ENCODE measurements around the gene PRKAB2. TPM values are rescaled to one million over a fixed set of nuclear protein-coding genes. Genes with fewer than 3 reads are reported as not detected.

Gene PRKAB2
- total RNA-seq, 1 experiment from 2014 or later, result 14.4 TPM

DNA sequence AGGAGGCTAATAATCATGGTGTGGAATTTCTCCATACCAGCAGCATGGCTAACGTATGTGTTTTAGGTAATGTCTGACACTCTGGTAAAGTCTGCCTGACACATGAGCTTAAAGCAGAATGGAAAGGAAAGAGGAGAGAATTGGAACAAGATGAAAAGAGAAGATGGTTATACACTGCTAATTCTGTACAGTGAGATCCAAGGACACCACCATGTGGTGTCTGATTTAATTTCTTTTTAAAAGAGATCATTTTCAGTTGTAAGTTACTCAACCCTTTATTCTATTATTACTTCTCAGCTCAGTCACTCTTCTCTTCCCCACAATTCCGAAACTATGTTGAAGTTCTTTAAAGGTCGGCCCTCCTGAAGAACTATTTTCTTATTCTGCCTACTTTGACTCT, 15.6 kb downstream of the PRKAB2 start:
- Histone ChIP-seq H3K4me3 (ENCODE audit: low read depth, low read length, poor library complexity, severe bottlenecking) (no peak overlapping the region), H3K9me3 (ENCODE audit: low read depth, low read length, poor library complexity, severe bottlenecking) (no peaks in the 10 kb centered on the region), H3K27ac (ENCODE audit: low read depth, low read length, poor library complexity, severe bottlenecking) (no peak overlapping the region), H3K4me1 (ENCODE audit: insufficient read depth, low read length, poor library complexity, severe bottlenecking) (no peaks in the 10 kb centered on the region), H3K27me3 (replicated peaks; ENCODE audit: insufficient read depth, low read depth, low read length, poor library complexity) (no peaks in the 10 kb centered on the region), H3K36me3 (ENCODE audit: insufficient read depth, low read length, poor library complexity, severe bottlenecking) (peaks cover 13% of the 10 kb centered on the region)
- POLR2A ChIA-PET (ENCODE audit: low non-redundant PET), result no interaction called here
- CTCF ChIA-PET, result no interaction called here
- BruUV-seq (replicated peaks), result no TSS peak
- DNase-seq (ENCODE audit: low spot score), result no peak
- intact Hi-C loops (cut with micrococcal nuclease; ENCODE audit: unreplicated experiment), result no loop called here
- TF ChIP-seq CTCF (conservative IDR thresholded peaks at IDR 0.05; ENCODE audit: low read depth, low read length) (0 out of 2 replicates have a peak, but pooled peaks have one; percentile 9), EZH2 (IDR thresholded peaks at IDR 0.05; ENCODE audit: borderline replicate concordance, low read depth, low read length, poor library complexity, severe bottlenecking) (no peak)

GRCh38 chr1:147152772-147153171, 19.5 kb downstream of the PRKAB2 start:
- no peak for DNase-seq (ENCODE audit: low spot score)
- no peak overlapping the region for H3K27ac ChIP-seq (ENCODE audit: low read depth, low read length, poor library complexity, severe bottlenecking)
- BruUV-seq (replicated peaks), result no TSS peak
- ChIA-PET CTCF (no interaction called here), POLR2A (ENCODE audit: low non-redundant PET) (no interaction called here)
- H3K4me3 ChIP-seq (ENCODE audit: low read depth, low read length, poor library complexity, severe bottlenecking), result no peak overlapping the region
- no peaks in the 10 kb centered on the region for H3K4me1 ChIP-seq (ENCODE audit: insufficient read depth, low read length, poor library complexity, severe bottlenecking)
- TF ChIP-seq CTCF (conservative IDR thresholded peaks at IDR 0.05; ENCODE audit: low read depth, low read length) (no peak), EZH2 (IDR thresholded peaks at IDR 0.05; ENCODE audit: borderline replicate concordance, low read depth, low read length, poor library complexity, severe bottlenecking) (no peak)
- peaks cover 5% of the 10 kb centered on the region for H3K36me3 ChIP-seq (ENCODE audit: insufficient read depth, low read length, poor library complexity, severe bottlenecking)
- intact Hi-C loops (cut with micrococcal nuclease; ENCODE audit: unreplicated experiment), result no loop called here
- H3K9me3 ChIP-seq (ENCODE audit: low read depth, low read length, poor library complexity, severe bottlenecking), result no peaks in the 10 kb centered on the region
- H3K27me3 ChIP-seq (replicated peaks; ENCODE audit: insufficient read depth, low read depth, low read length, poor library complexity), result no peaks in the 10 kb centered on the region

- DNase-seq (ENCODE audit: low spot score), result no peak
- Histone ChIP-seq H3K27ac (ENCODE audit: low read depth, low read length, poor library complexity, severe bottlenecking) (no peak overlapping the region), H3K9me3 (ENCODE audit: low read depth, low read length, poor library complexity, severe bottlenecking) (no peaks in the 10 kb centered on the region), H3K4me3 (ENCODE audit: low read depth, low read length, poor library complexity, severe bottlenecking) (no peak overlapping the region), H3K4me1 (ENCODE audit: insufficient read depth, low read length, poor library complexity, severe bottlenecking) (no peaks in the 10 kb centered on the region), H3K27me3 (replicated peaks; ENCODE audit: insufficient read depth, low read depth, low read length, poor library complexity) (no peaks in the 10 kb centered on the region), H3K36me3 (ENCODE audit: insufficient read depth, low read length, poor library complexity, severe bottlenecking) (no peaks in the 10 kb centered on the region)
- no TSS peak for BruUV-seq (replicated peaks)
- TF ChIP-seq CTCF (conservative IDR thresholded peaks at IDR 0.05; ENCODE audit: low read depth, low read length), result no peak
- TF ChIP-seq EZH2 (IDR thresholded peaks at IDR 0.05; ENCODE audit: borderline replicate concordance, low read depth, low read length, poor library complexity, severe bottlenecking), result no peak
- intact Hi-C loops (cut with micrococcal nuclease; ENCODE audit: unreplicated experiment), result no loop called here
- ChIA-PET CTCF (no interaction called here), POLR2A (ENCODE audit: low non-redundant PET) (no interaction called here)
Measured at GRCh38 chr1:147151244-147151643, 21.0 kb downstream of the PRKAB2 start.

Data from A673 (cell line).